ENCODE measurements around the gene GDE1. TPM values are rescaled to one million over a fixed set of nuclear protein-coding genes. Genes with fewer than 3 reads are reported as not detected.

The GDE1 gene
- total and polyA plus RNA-seq, 2 of the 4 experiments (the other 2 are of a cell fraction) = 50.1 to 62.4 TPM

DNA sequence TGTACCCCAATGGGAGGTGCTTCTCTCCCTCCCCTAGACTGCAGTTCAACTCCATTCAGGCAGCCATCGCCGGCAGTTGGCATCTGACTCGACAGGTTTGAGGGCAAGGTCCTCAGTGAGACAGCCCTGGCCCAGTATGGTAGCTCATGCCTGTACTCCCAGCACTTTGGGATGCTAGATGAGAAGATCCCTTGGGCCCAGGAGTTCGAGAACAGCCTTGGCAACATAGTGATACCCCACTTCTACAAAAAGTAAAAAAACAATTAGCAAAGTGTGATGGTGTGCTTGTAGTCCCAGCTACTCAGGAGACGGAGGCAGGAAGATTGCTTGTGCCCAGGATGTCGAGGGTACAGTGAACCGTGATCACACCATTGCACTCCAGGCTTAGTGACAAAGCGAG, 45.7 kb upstream of the GDE1 start:
- H3K4ac ChIP-seq (ENCODE audit: low read depth, low read length) = no peak overlapping the region
- no peak overlapping the region for H4K8ac ChIP-seq (ENCODE audit: low read depth in 2 of 2, low read length in 2 of 2)
- H3K9ac ChIP-seq (ENCODE audit: low read depth, low read length) = no peak overlapping the region
- no peak overlapping the region for H2BK5ac ChIP-seq (ENCODE audit: low read depth, low read length, poor library complexity, severe bottlenecking)
- H3K9me1 ChIP-seq (ENCODE audit: insufficient read depth, low read length) = no peaks in the 10 kb centered on the region
- H3K4me2 ChIP-seq (ENCODE audit: low read depth, low read length) = no peak overlapping the region
- H3K79me1 ChIP-seq (ENCODE audit: low read depth in 1 of 2, low read length in 2 of 2) = peaks cover 5 to 17% of the 10 kb centered on the region in 2 experiments
- no peak overlapping the region for H2AFZ ChIP-seq (replicated peaks; ENCODE audit: low read length, poor library complexity)
- H3K23ac ChIP-seq (ENCODE audit: low read depth, low read length) = no peak overlapping the region
- no peak overlapping the region for H4K5ac ChIP-seq (ENCODE audit: low read depth, low read length)
- H3K36me3 ChIP-seq (ENCODE audit: control insufficient read depth, insufficient read depth, low read length) = peaks cover 39% of the 10 kb centered on the region
- H3K18ac ChIP-seq (ENCODE audit: low read depth, low read length) = no peak overlapping the region
- no TSS peak for BruUV-seq (replicated peaks)
- H3K27me3 ChIP-seq (ENCODE audit: control insufficient read depth, insufficient read depth, low read length) = no peaks in the 10 kb centered on the region
- DNase-seq = no peak
- dilution Hi-C loops (cut with HindIII; ENCODE audit: low sequenced_read_pairs, unreplicated experiment) (no loop called here), intact Hi-C loops (cut with micrococcal nuclease) (no loop called here), in situ Hi-C loops (cut with MboI; ENCODE audit: low sequenced_read_pairs) (no loop called here)
- H3K4me3 ChIP-seq (ENCODE audit: insufficient read depth, low read depth, low read length) = no peak overlapping the region
- no peak overlapping the region for H2BK120ac ChIP-seq (ENCODE audit: low read depth, low read length)
- no peak overlapping the region for H2AK9ac ChIP-seq (replicated peaks; ENCODE audit: low read depth, low read length, poor library complexity)
- no peak overlapping the region for H2BK20ac ChIP-seq (ENCODE audit: low read depth, low read length)
- POLR2A ChIA-PET (ENCODE audit: unreplicated experiment) = no interaction called here
- no peak overlapping the region for H2AK5ac ChIP-seq (ENCODE audit: low read depth, low read length)
- H3K27ac ChIP-seq (ENCODE audit: insufficient read depth, low read length) = no peak overlapping the region
- no peak overlapping the region for H2BK15ac ChIP-seq (ENCODE audit: low read depth, low read length)
- CTCF ChIA-PET = no interaction called here
- TF ChIP-seq RAD21 (IDR thresholded peaks at IDR 0.05; ENCODE audit: low read length) = no peak
- TF ChIP-seq CEBPB (IDR thresholded peaks at IDR 0.05; ENCODE audit: low read depth, low read length) = no peak
- TF ChIP-seq RCOR1 (IDR thresholded peaks at IDR 0.05; ENCODE audit: insufficient replicate concordance, low read length) = no peak
- no peaks in the 10 kb centered on the region for H3K4me1 ChIP-seq (ENCODE audit: control insufficient read depth, insufficient read depth, low read length)
- H3K9me3 ChIP-seq (ENCODE audit: control insufficient read depth, insufficient read depth, low read length) = peaks cover 8% of the 10 kb centered on the region
- no peaks in the 10 kb centered on the region for H4K20me1 ChIP-seq (ENCODE audit: insufficient read depth, low read length)
- WGBS, 2 experiments (ENCODE audit: extremely low coverage in 2 of 2, insufficient read length in 1 of 2) = 100% methylated on average over 2 of the region's 8 CpGs; no CpG with 5 or more reads in 1 of the 2 experiments
- H3K56ac ChIP-seq (ENCODE audit: extremely low read depth, insufficient read depth, low read length) = no peak overlapping the region
- H3K14ac ChIP-seq (replicated peaks; ENCODE audit: low read depth, low read length) = no peak overlapping the region
- no peak for ATAC-seq (ENCODE audit: low read depth)
- no peak overlapping the region for H4K91ac ChIP-seq (ENCODE audit: insufficient read depth, low read depth, low read length)

Measured in IMR-90 (cell line).